ENCODE results near the gene ARHGAP24. TPM values are rescaled to one million over a fixed set of nuclear protein-coding genes. Genes with fewer than 3 reads are reported as not detected.

ARHGAP24 gene
- total RNA-seq, 2 donors from 2014 or later, result 34.0 to 42.0 TPM

DNA sequence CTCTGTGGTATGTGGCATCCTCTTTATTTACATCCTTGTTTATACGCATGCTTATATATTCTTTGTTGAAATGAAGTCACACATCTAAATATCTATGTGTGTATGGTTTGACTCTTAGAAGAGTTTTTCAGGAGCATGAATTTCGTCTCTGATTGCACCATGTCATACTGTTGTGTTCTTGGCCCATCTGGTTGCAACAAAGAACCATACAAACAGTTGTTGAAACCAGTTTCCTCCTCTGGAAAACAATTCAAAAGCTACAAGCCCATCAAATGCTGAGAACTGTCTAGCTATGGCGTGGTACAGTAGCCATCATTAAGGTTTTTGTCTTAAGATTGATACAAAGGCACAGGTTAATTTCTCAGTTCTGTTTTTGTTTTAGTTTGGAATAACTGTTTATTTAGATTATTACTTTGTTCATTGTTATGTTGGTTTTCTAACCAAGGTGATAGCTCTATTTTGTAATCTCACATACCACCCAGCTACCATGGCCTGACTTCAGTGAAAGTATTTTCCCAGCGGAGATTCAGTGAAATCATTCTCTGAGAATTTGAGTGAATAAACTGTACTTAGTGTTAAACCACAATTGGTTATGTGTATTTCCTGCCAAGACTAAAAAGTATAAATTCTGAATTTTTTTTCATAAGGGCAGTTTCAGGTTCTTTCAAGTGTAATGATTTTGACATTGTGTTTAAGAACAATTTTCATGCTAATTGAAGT lies 91.0 kb downstream of the ARHGAP24 start:
- no peak for DNase-seq (ENCODE audit: low spot score)
- Histone ChIP-seq H3K27me3 (no peaks in the 10 kb centered on the region), H3K9me3 (no peaks in the 10 kb centered on the region), H3K4me3 (no peak overlapping the region), H3K36me3 (peaks cover 5% of the 10 kb centered on the region), H3K4me1 (no peaks in the 10 kb centered on the region), H3K27ac (no peak overlapping the region)
- TF ChIP-seq, protein P1, sequence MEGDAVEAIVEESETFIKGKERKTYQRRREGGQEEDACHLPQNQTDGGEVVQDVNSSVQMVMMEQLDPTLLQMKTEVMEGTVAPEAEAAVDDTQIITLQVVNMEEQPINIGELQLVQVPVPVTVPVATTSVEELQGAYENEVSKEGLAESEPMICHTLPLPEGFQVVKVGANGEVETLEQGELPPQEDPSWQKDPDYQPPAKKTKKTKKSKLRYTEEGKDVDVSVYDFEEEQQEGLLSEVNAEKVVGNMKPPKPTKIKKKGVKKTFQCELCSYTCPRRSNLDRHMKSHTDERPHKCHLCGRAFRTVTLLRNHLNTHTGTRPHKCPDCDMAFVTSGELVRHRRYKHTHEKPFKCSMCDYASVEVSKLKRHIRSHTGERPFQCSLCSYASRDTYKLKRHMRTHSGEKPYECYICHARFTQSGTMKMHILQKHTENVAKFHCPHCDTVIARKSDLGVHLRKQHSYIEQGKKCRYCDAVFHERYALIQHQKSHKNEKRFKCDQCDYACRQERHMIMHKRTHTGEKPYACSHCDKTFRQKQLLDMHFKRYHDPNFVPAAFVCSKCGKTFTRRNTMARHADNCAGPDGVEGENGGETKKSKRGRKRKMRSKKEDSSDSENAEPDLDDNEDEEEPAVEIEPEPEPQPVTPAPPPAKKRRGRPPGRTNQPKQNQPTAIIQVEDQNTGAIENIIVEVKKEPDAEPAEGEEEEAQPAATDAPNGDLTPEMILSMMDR (IDR thresholded peaks at IDR 0.05), result no peak

DNA sequence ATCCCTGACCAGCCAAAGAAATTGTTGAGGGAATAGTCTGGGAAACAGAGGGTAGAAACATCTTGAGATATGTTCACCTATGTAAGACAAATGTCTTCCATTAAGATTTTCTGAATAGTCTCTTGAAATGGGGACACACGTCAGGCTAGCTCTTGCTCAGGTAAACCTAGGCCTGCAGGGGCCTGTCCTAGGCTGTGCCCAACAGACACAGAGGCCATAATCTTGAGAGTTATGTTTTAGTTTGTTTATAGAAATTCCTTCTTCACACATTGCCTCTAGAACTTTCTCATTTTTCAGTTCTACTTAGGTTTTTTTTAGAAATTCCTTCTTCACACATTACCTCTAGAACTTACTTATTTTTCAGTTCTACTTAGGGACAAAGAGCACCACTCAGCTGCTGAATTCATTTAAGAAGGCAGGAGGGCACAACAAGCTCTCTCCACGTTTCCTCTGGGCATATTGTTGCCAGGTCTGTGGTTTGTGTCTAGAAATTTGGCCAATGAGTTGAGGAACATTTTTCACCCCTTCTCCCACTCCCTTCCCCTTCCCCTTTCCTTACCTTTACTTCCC lies 94.9 kb downstream of the ARHGAP24 start:
- H3K4me1 ChIP-seq, result peaks cover 0 to 2% of the 10 kb centered on the region in 2 donors
- H3K9me3 ChIP-seq, result no peaks in the 10 kb centered on the region
- peaks cover 10% of the 10 kb centered on the region for H3K36me3 ChIP-seq
- H3K27me3 ChIP-seq, result no peaks in the 10 kb centered on the region
- TF ChIP-seq, protein P1 (IDR thresholded peaks at IDR 0.05), result no peak
- no peak for DNase-seq (ENCODE audit: low spot score)
- H3K27ac ChIP-seq, result no peak overlapping the region
- no peak overlapping the region for H3K4me3 ChIP-seq

DNA sequence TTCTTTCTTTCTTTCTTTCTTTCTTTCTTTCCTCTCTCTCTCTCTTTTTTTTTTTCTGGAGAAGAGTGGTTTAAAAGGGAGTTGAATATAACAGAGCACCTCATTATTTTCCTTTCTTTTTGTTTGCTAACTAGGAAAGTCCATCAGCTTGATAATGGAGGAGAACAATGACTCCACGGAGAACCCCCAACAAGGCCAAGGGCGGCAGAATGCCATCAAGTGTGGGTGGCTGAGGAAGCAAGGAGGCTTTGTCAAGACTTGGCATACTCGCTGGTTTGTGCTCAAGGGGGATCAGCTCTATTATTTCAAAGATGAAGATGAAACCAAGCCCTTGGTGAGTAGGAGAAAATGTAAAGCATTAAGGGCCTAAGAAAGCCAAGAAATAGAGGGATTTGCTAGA lies 95.4 kb downstream of the ARHGAP24 start:
- peaks cover 0 to 2% of the 10 kb centered on the region in 2 donors for H3K4me1 ChIP-seq
- no peak for DNase-seq (ENCODE audit: low spot score)
- no peaks in the 10 kb centered on the region for H3K9me3 ChIP-seq
- no peaks in the 10 kb centered on the region for H3K27me3 ChIP-seq
- peaks cover 10% of the 10 kb centered on the region for H3K36me3 ChIP-seq
- no peak overlapping the region for H3K4me3 ChIP-seq
- TF ChIP-seq, protein P1 (IDR thresholded peaks at IDR 0.05), result no peak
- H3K27ac ChIP-seq, result no peak overlapping the region

DNA sequence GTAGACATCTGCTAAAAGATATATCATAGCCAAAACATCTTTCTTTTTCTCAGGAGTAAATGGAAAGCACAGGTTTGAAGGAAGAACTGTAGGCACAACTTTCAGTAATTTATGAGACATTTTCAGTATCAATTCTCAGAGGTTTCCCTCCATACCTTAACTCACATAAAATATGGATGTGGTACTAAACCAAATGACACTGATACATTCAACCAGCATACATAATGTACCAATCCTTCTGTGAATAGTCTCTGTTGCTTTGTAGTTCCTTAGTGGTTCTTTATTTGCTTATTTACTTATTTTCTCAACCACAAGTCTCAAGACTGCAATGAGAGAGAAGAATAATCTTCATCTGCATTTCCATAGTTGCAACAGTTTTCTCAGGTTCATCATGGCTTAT lies 96.1 kb downstream of the ARHGAP24 start:
- H3K27me3 ChIP-seq, result no peaks in the 10 kb centered on the region
- H3K9me3 ChIP-seq, result no peaks in the 10 kb centered on the region
- TF ChIP-seq, protein P1 (IDR thresholded peaks at IDR 0.05), result no peak
- peaks cover 0 to 2% of the 10 kb centered on the region in 2 donors for H3K4me1 ChIP-seq
- no peak for DNase-seq (ENCODE audit: low spot score)
- H3K4me3 ChIP-seq, result no peak overlapping the region
- peaks cover 10% of the 10 kb centered on the region for H3K36me3 ChIP-seq
- no peak overlapping the region for H3K27ac ChIP-seq

DNA sequence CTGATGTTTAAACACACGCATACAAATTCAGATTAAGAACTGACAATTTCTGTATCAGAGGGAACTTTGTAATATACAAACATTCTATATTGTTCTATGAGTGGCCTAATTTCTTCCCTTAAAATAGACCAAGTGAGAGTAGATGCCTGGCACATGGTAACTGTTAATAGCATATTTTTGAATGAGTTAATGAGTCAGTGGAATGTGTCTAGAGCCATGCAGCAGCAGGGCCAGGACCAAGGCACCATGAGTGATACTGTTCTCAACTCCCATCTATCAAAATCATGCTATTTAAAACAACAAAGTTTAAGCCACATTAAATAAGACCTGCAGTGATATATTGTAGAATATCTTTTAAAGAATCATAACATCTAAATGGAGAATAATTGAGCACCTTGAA lies 98.3 kb downstream of the ARHGAP24 start:
- peaks cover 10% of the 10 kb centered on the region for H3K36me3 ChIP-seq
- TF ChIP-seq, protein P1 (IDR thresholded peaks at IDR 0.05), result no peak
- no peak for DNase-seq (ENCODE audit: low spot score)
- no peaks in the 10 kb centered on the region for H3K27me3 ChIP-seq
- peak overlapping the region in 1 of 2 donors; percentile 71 for H3K27ac ChIP-seq
- no peaks in the 10 kb centered on the region for H3K9me3 ChIP-seq
- H3K4me3 ChIP-seq, result no peak overlapping the region
- H3K4me1 ChIP-seq, result peaks cover 0 to 2% of the 10 kb centered on the region in 2 donors

Data from right atrium auricular region (tissue), 2 donors.